ENCODE results near the gene DOCK9.

Gene DOCK9

DNA sequence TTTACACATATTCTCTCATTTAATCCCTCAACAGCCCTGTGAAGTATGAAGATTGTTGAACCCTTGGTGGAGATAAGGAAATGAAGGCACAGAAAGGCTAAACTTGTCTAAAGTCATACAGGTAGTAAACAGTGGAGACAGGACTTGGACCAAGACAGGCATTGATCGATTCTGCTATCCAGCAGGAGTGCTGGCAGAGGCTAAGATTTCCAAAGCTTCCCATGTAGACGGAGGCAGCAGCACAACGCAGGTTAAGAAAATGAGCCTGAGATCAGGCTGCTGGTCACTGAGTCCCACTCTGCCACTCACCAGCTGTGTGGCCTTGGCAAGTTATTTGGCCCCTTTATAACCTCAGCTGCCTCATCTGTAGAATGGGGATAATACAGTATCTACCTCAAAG, 140.0 kb downstream of the DOCK9 start:
- Histone ChIP-seq H3K4me1 (ENCODE audit: control insufficient read depth in 1 of 2, insufficient read depth in 2 of 2, low read length in 2 of 2) (peaks cover 0 to 17% of the 10 kb centered on the region in 2 donors), H3K36me3 (ENCODE audit: control insufficient read depth in 1 of 2, insufficient read depth in 2 of 2, low read length in 2 of 2) (peaks cover 0 to 4% of the 10 kb centered on the region in 2 donors), H3K27me3 (ENCODE audit: control insufficient read depth in 1 of 2, insufficient read depth in 2 of 2, low read length in 2 of 2) (no peaks in the 10 kb centered on the region), H3K4me3 (ENCODE audit: low read depth in 1 of 2, low read length in 2 of 2) (no peak overlapping the region), H3K9me3 (ENCODE audit: control insufficient read depth in 1 of 2, low read length in 2 of 2) (no peaks in the 10 kb centered on the region), H3K27ac (ENCODE audit: low read depth, low read length) (no peak overlapping the region), H3K9ac (ENCODE audit: low read depth in 1 of 2, low read length in 2 of 2) (no peak overlapping the region)

DNA sequence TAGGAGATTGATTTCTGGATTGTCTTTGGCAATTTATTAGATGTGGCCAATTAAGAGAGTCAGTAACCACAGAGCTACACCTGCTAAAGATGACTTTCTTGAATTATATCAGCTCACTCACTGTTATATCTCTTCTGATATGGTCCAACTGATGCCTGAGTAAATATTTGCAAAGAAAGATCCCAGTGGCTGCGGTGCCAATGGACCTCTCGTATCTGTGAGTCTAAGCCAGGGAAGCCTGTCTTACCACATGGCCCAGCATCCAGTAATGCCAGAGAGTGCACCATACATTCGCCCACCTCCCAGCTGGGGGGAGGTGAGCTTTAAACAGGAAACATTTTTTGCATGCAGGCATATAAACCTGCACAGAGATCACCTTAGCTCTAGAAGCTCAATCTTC, 142.7 kb downstream of the DOCK9 start:
- H3K4me1 ChIP-seq (ENCODE audit: control insufficient read depth in 1 of 2, insufficient read depth in 2 of 2, low read length in 2 of 2), result peaks cover 0 to 16% of the 10 kb centered on the region in 2 donors
- H3K4me3 ChIP-seq (ENCODE audit: low read depth in 1 of 2, low read length in 2 of 2), result no peak overlapping the region
- H3K9me3 ChIP-seq (ENCODE audit: control insufficient read depth in 1 of 2, low read length in 2 of 2), result no peaks in the 10 kb centered on the region
- no peak overlapping the region for H3K9ac ChIP-seq (ENCODE audit: low read depth in 1 of 2, low read length in 2 of 2)
- H3K27me3 ChIP-seq (ENCODE audit: control insufficient read depth in 1 of 2, insufficient read depth in 2 of 2, low read length in 2 of 2), result no peaks in the 10 kb centered on the region
- peaks cover 0 to 4% of the 10 kb centered on the region in 2 donors for H3K36me3 ChIP-seq (ENCODE audit: control insufficient read depth in 1 of 2, insufficient read depth in 2 of 2, low read length in 2 of 2)
- no peak overlapping the region for H3K27ac ChIP-seq (ENCODE audit: low read depth, low read length)

DNA sequence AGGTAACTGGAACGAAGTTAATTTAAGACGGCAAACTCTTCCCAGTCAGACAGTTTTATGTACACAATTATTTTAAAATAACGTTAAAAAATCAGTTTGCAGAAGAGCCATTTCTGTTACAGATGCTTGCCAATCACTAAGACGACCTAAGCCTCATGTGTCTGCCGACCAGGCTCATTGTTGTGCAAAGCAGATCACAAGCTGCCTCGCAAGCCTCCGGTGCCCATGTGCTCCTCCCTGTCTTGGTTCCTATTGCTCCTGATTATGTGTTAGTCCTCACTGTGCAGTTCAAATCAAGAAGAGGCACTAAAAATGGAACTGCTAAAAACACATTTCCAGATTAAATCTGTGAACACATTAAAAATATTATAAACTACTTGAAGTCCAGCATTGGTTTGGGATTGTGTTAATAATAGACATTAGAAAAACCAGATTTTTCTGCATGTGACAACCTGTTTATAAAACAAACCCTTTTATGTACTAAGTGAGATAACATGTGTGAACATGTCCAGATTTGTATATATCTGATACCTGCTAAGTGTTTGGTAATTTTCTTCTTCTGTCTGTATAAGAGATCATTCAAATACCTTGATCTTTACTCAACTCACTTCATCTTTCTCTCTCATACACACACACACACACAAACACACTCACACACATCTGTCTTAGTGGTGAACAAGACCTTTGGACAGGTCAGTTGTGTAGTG, 143.5 kb downstream of the DOCK9 start:
- no peaks in the 10 kb centered on the region for H3K27me3 ChIP-seq (ENCODE audit: control insufficient read depth in 1 of 2, insufficient read depth in 2 of 2, low read length in 2 of 2)
- H3K9ac ChIP-seq (ENCODE audit: low read depth in 1 of 2, low read length in 2 of 2), result no peak overlapping the region
- H3K4me3 ChIP-seq (ENCODE audit: low read depth in 1 of 2, low read length in 2 of 2), result no peak overlapping the region
- H3K4me1 ChIP-seq (ENCODE audit: control insufficient read depth in 1 of 2, insufficient read depth in 2 of 2, low read length in 2 of 2), result peaks cover 0 to 12% of the 10 kb centered on the region in 2 donors
- H3K27ac ChIP-seq (ENCODE audit: low read depth, low read length), result no peak overlapping the region
- no peaks in the 10 kb centered on the region for H3K9me3 ChIP-seq (ENCODE audit: control insufficient read depth in 1 of 2, low read length in 2 of 2)
- peaks cover 4 to 5% of the 10 kb centered on the region in 2 donors for H3K36me3 ChIP-seq (ENCODE audit: control insufficient read depth in 1 of 2, insufficient read depth in 2 of 2, low read length in 2 of 2)

DNA sequence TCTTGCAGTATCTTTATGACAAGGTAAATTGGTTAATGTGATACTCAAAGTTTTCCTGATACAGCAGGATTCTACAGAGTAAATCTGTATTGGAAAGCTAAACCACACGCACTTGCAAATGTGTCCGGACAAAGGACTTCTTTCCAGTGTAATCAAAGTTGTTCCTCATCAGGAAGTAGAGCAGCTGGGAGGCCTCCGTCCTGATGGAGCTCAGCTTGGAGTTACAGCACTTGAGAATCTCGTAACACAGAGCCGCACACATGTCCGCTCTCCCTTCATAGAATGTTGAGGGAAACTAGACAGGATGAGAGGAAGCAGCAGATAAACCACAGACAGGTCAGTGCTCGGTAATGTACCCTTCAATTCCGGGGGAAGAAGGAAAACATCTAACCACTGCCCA, 146.6 kb downstream of the DOCK9 start:
- Histone ChIP-seq H3K27ac (ENCODE audit: low read depth, low read length) (no peak overlapping the region), H3K9ac (ENCODE audit: low read depth in 1 of 2, low read length in 2 of 2) (no peak overlapping the region), H3K27me3 (ENCODE audit: control insufficient read depth in 1 of 2, insufficient read depth in 2 of 2, low read length in 2 of 2) (no peaks in the 10 kb centered on the region), H3K36me3 (ENCODE audit: control insufficient read depth in 1 of 2, insufficient read depth in 2 of 2, low read length in 2 of 2) (peaks cover 5 to 15% of the 10 kb centered on the region in 2 donors), H3K4me1 (ENCODE audit: control insufficient read depth in 1 of 2, insufficient read depth in 2 of 2, low read length in 2 of 2) (peaks cover 2 to 21% of the 10 kb centered on the region in 2 donors), H3K4me3 (ENCODE audit: low read depth in 1 of 2, low read length in 2 of 2) (no peak overlapping the region), H3K9me3 (ENCODE audit: control insufficient read depth in 1 of 2, low read length in 2 of 2) (no peaks in the 10 kb centered on the region)

DNA sequence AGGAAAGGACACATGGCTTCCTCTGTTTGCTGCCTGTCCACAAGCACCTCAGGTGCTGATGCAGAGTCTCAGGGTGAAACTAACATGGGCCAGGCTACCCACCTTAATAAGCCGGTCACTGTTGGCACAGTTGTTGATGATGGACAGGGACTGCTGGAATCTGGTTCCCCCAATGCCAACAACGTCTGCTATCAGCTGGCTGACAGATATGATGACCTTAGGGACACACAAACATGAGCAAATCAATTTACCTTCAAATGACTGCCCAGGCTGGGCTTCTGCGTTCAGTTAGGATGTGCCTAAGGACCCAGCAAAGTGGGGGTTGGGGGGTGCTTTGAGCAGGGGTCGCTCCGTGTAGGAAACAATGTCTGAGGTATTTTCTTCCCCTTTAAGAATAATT, 148.3 kb downstream of the DOCK9 start:
- Histone ChIP-seq H3K4me3 (ENCODE audit: low read depth in 1 of 2, low read length in 2 of 2) (no peak overlapping the region), H3K9ac (ENCODE audit: low read depth in 1 of 2, low read length in 2 of 2) (no peak overlapping the region), H3K4me1 (ENCODE audit: control insufficient read depth in 1 of 2, insufficient read depth in 2 of 2, low read length in 2 of 2) (peaks cover 2 to 13% of the 10 kb centered on the region in 2 donors), H3K27me3 (ENCODE audit: control insufficient read depth in 1 of 2, insufficient read depth in 2 of 2, low read length in 2 of 2) (no peaks in the 10 kb centered on the region), H3K36me3 (ENCODE audit: control insufficient read depth in 1 of 2, insufficient read depth in 2 of 2, low read length in 2 of 2) (peaks cover 5 to 15% of the 10 kb centered on the region in 2 donors), H3K27ac (ENCODE audit: low read depth, low read length) (no peak overlapping the region), H3K9me3 (ENCODE audit: control insufficient read depth in 1 of 2, low read length in 2 of 2) (no peaks in the 10 kb centered on the region)

DNA sequence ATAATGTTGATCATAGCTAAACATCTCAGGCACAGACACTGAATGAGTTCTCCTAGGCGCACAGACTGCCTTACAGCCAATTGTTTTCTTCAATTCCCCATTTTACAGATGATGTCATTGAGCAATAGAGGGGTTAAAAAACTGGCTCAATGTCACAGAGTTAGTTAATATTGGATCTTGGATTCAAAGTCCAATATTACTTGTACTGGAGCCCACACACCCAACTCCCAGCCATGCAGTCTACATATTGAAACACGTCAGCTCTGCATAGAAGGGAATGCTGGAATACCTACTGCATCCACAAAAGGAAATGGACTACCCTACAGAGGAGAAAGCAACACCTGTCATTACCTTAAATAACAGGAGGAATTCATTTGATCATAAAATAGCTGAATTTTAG, 149.2 kb downstream of the DOCK9 start:
- Histone ChIP-seq H3K36me3 (ENCODE audit: control insufficient read depth in 1 of 2, insufficient read depth in 2 of 2, low read length in 2 of 2) (peaks cover 8 to 24% of the 10 kb centered on the region in 2 donors), H3K27me3 (ENCODE audit: control insufficient read depth in 1 of 2, insufficient read depth in 2 of 2, low read length in 2 of 2) (no peaks in the 10 kb centered on the region), H3K4me1 (ENCODE audit: control insufficient read depth in 1 of 2, insufficient read depth in 2 of 2, low read length in 2 of 2) (peaks cover 5 to 18% of the 10 kb centered on the region in 2 donors), H3K9ac (ENCODE audit: low read depth in 1 of 2, low read length in 2 of 2) (no peak overlapping the region), H3K9me3 (ENCODE audit: control insufficient read depth in 1 of 2, low read length in 2 of 2) (no peaks in the 10 kb centered on the region), H3K27ac (ENCODE audit: low read depth, low read length) (no peak overlapping the region), H3K4me3 (ENCODE audit: low read depth in 1 of 2, low read length in 2 of 2) (no peak overlapping the region)

DNA sequence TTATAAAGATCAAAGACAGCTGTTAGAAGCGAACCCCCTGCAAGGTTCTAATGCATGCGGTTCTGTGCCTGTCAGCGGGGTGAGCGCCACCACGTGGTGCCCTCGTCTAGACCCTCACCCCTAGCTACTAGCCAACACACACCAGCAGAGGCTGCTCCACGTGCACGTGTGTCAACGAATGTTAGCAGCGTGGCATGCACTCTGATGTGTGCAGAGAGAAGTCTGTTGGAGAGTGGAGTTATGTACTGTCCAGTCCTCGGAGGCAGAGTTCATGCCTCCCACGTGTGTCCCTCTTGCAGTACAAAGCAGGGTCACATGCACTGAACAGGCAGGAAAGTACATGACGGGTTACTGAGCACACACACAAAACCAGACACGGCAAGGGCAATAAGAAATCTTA, 150.4 kb downstream of the DOCK9 start:
- no peaks in the 10 kb centered on the region for H3K27me3 ChIP-seq (ENCODE audit: control insufficient read depth in 1 of 2, insufficient read depth in 2 of 2, low read length in 2 of 2)
- H3K27ac ChIP-seq (ENCODE audit: low read depth, low read length), result no peak overlapping the region
- no peaks in the 10 kb centered on the region for H3K9me3 ChIP-seq (ENCODE audit: control insufficient read depth in 1 of 2, low read length in 2 of 2)
- H3K4me1 ChIP-seq (ENCODE audit: control insufficient read depth in 1 of 2, insufficient read depth in 2 of 2, low read length in 2 of 2), result peaks cover 11 to 27% of the 10 kb centered on the region in 2 donors
- no peak overlapping the region for H3K4me3 ChIP-seq (ENCODE audit: low read depth in 1 of 2, low read length in 2 of 2)
- no peak overlapping the region for H3K9ac ChIP-seq (ENCODE audit: low read depth in 1 of 2, low read length in 2 of 2)
- H3K36me3 ChIP-seq (ENCODE audit: control insufficient read depth in 1 of 2, insufficient read depth in 2 of 2, low read length in 2 of 2), result peaks cover 8 to 30% of the 10 kb centered on the region in 2 donors

DNA sequence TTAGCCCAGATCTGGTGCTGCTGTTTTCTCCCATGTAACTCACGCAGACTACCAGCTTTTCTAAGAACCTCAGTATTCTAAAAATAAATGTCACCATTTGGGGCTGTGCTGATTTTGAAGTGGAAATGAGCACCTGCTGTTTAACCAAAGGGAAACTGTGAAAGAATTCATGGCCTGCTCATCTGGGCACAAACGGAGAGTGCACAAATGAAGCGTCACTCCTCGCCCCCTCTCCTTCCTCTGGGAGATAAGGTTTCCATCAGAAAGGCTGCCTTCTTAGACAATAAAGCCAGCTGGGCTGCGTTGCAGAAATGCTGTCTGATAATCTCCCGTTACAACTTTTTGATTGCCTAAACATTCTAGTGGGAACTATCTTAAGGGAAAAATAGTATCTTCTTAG, 151.7 kb downstream of the DOCK9 start:
- H3K27ac ChIP-seq (ENCODE audit: low read depth, low read length), result no peak overlapping the region

DNA sequence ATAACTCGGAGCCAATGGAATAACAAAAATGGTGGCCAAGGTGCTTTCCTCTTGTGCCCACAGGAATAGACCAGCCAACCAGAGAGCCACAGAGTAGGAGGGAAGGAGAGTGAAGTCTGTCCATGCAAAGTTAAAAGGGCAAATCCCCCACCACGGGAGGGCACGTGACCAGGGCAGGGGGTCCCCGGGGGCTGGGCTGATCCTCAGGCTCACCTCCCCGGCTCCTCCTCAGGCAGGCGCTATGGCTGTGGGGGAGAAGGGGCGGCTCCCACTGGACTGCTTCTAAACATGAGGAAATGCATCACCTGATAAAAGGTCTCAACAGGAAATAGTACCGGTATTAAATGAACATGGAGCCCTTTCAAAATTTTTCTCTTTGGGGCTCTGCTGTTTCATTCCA, 152.2 kb downstream of the DOCK9 start:
- Histone ChIP-seq H3K27ac (ENCODE audit: low read depth, low read length) (no peak overlapping the region), H3K36me3 (ENCODE audit: control insufficient read depth in 1 of 2, insufficient read depth in 2 of 2, low read length in 2 of 2) (peaks cover 8 to 30% of the 10 kb centered on the region in 2 donors), H3K4me1 (ENCODE audit: control insufficient read depth in 1 of 2, insufficient read depth in 2 of 2, low read length in 2 of 2) (peaks cover 22 to 44% of the 10 kb centered on the region in 2 donors), H3K9me3 (ENCODE audit: control insufficient read depth in 1 of 2, low read length in 2 of 2) (no peaks in the 10 kb centered on the region), H3K9ac (ENCODE audit: low read depth in 1 of 2, low read length in 2 of 2) (no peak overlapping the region), H3K27me3 (ENCODE audit: control insufficient read depth in 1 of 2, insufficient read depth in 2 of 2, low read length in 2 of 2) (no peaks in the 10 kb centered on the region), H3K4me3 (ENCODE audit: low read depth in 1 of 2, low read length in 2 of 2) (no peak overlapping the region)

More for the DNA sequence above, 151.7 kb downstream of the DOCK9 start:
- Histone ChIP-seq H3K9me3 (ENCODE audit: control insufficient read depth in 1 of 2, low read length in 2 of 2) (no peaks in the 10 kb centered on the region), H3K4me1 (ENCODE audit: control insufficient read depth in 1 of 2, insufficient read depth in 2 of 2, low read length in 2 of 2) (peaks cover 17 to 40% of the 10 kb centered on the region in 2 donors), H3K4me3 (ENCODE audit: low read depth in 1 of 2, low read length in 2 of 2) (no peak overlapping the region), H3K36me3 (ENCODE audit: control insufficient read depth in 1 of 2, insufficient read depth in 2 of 2, low read length in 2 of 2) (peaks cover 8 to 30% of the 10 kb centered on the region in 2 donors), H3K27me3 (ENCODE audit: control insufficient read depth in 1 of 2, insufficient read depth in 2 of 2, low read length in 2 of 2) (no peaks in the 10 kb centered on the region), H3K9ac (ENCODE audit: low read depth in 1 of 2, low read length in 2 of 2) (no peak overlapping the region)

DNA sequence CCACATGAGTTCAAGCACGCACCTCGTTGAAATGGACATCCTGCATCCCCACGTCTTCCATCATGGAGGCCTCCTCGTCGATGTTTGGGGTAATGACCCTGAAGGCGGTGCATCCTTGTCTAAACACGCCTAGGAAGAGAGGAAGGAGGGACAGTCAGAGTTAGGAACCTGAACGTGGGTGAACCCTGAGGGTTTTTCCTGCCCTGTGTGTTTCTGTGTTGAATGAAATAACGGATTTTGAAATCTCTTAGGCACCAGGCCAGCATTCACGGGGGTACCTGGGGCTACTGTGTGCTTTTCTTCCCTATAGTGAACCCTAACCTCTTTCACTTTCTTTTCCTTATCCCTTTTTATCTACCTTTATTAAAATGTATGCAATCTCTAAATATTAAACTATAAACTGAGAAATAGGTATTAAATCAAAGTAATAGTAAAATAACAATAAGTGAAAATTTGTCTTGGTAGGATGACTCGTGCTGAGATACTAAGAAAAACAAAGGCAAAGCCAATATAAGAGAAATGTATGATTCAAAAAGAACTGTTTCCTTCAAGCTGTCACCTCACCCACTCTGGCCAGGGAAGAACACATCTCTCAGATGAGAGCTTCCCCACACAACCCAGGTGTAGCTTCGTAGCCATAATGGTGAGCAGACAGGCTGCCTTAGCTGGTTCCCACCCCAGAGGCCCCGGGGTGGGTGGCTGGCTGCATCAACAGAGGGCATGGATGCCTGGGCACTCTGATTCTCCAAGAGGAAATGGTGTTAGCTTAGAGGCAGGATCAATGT, 153.3 kb downstream of the DOCK9 start:
- H3K27ac ChIP-seq (ENCODE audit: low read depth, low read length), result no peak overlapping the region
- peaks cover 29 to 54% of the 10 kb centered on the region in 2 donors for H3K4me1 ChIP-seq (ENCODE audit: control insufficient read depth in 1 of 2, insufficient read depth in 2 of 2, low read length in 2 of 2)
- peaks cover 8 to 27% of the 10 kb centered on the region in 2 donors for H3K36me3 ChIP-seq (ENCODE audit: control insufficient read depth in 1 of 2, insufficient read depth in 2 of 2, low read length in 2 of 2)
- H3K4me3 ChIP-seq (ENCODE audit: low read depth in 1 of 2, low read length in 2 of 2), result no peak overlapping the region
- H3K9me3 ChIP-seq (ENCODE audit: control insufficient read depth in 1 of 2, low read length in 2 of 2), result no peaks in the 10 kb centered on the region
- H3K27me3 ChIP-seq (ENCODE audit: control insufficient read depth in 1 of 2, insufficient read depth in 2 of 2, low read length in 2 of 2), result no peaks in the 10 kb centered on the region
- H3K9ac ChIP-seq (ENCODE audit: low read depth in 1 of 2, low read length in 2 of 2), result no peak overlapping the region

Measured in duodenal mucosa (tissue), 2 donors.